Astrocyte (in vitro differentiated cells and primary cell): Measurements from ENCODE around the gene TENM3.

Source experiments
- CTCF ChIP-seq: IDR thresholded peaks from 2 replicates; pipeline ENCODE4 v1.5.1; 2011; ENCODE audit warnings: low read depth, mild to moderate bottlenecking, inconsistent platforms, low read length, moderate library complexity; ENCODE audit not compliant: insufficient read depth
- EZH2 ChIP-seq: IDR thresholded peaks from 2 replicates; pipeline ENCODE4 v1.6.1; 2012; ENCODE audit warnings: mild to moderate bottlenecking, low read length, inconsistent platforms; ENCODE audit not compliant: insufficient read depth

- TF ChIP-seq CTCF (no peak), EZH2 (no peak)
These were observed 304.2 kb downstream of the TENM3 start for GRCh38 chr4:182547435-182547834.
